Germinal center (tissue), 1 donor: ENCODE results near the gene SLC17A7.
"Not testable (repeated sequence)": the region's sequence is repeated elsewhere in the genome, so short reads cannot be mapped to it uniquely, and the experiment has no call there.

ENCODE experiments used
- DNase-seq: peaks from one replicate; pipeline ENCODE4 v3.0.0; 2012; ENCODE audit warnings: mixed read lengths, low spot score

Gene SLC17A7

GRCh38 chr19:49444100-49444700 lies 2.9 kb upstream of the SLC17A7 start:
- DNase-seq, result not testable (repeated sequence)

- DNase-seq, result peak; percentile 90
Measured at GRCh38 chr19:49443366-49444099, 2.2 kb upstream of the SLC17A7 start.

DNA sequence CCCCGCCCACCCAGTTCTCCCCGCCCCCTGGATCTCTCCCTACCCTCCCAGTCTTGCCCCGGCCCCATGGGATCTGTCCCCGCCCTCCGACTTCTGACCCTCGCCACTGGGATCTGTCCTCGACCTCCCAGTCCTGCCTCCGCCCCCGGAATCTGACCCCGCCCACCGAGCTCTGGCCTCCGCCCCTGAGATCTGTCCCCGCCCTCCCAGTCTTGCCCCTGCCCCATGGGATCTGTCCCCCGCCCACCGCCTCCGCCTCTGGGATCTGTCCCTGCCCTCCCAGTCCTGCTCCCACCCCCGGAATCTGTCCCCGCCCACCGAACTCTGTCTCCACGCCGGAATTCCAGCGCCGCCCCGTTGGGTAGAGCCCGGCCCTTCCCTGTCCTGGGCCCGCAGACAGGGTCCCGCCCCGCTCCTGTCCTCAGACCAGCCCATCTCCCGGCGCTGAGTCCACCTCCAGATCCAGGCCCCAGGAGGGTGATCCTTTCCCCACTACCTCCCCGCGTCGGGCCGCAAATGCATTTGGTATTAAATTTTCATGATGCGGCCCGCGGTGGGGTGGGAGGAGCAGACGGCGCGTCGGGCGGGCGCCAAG lies 1.5 kb upstream of the SLC17A7 start:
- peak; percentile 76 for DNase-seq

- no peak for DNase-seq
Measured at GRCh38 chr19:49442354-49442753, 1.0 kb upstream of the SLC17A7 start.

DNA sequence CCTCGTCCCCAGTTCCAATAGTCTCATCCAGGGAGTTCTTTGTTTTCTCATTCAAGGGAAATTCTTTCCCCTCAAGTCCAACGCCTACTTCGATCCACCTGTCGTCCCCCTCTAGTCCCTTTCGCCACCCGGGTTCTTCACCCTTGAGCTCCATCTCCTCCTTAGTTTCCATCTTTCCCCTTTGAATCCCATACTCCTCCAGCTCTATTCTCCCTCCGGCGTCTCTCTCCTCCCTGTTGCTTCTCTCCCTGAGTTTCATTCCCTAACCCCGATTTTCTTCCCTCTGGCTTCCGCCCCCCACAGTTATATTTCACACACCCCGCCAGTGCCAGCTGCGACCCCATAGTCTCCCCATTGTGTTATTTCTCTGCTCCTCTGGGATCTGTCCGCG lies 628 bp upstream of the SLC17A7 start:
- DNase-seq, result no peak

- no peak for DNase-seq
Measured at GRCh38 chr19:49440439-49441209, 703 bp downstream of the SLC17A7 start.

DNA sequence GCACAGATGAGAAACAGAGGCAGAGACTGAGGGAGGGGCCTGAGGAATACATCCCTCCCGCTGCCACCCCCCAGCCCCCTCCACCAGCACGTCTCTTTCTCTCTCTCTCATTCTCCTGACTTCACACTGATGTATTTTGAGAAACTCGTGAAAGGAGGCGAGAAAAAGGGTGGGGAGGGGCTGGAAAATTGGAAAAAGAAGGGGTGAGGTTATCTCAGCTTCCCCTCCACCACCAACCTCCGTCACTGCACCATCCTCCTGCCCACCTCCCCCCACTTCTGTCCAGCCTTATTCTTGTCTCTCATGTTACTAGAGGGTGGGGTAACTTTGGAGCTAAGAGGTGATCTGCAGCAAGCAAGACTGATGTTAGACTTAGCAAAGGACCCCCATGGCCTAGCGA lies 1.5 kb downstream of the SLC17A7 start:
- no peak for DNase-seq

- DNase-seq, result no peak
Measured at GRCh38 chr19:49438261-49438660, 3.1 kb downstream of the SLC17A7 start.

- DNase-seq, result no peak
Measured at GRCh38 chr19:49437231-49437630, 4.1 kb downstream of the SLC17A7 start.

- peak; percentile 82 for DNase-seq
Measured at GRCh38 chr19:49436381-49437017, 4.8 kb downstream of the SLC17A7 start.

GRCh38 chr19:49435670-49436069 lies 5.7 kb downstream of the SLC17A7 start:
- no peak for DNase-seq

- DNase-seq, result no peak
Measured at GRCh38 chr19:49434907-49435583, 6.3 kb downstream of the SLC17A7 start.

DNA sequence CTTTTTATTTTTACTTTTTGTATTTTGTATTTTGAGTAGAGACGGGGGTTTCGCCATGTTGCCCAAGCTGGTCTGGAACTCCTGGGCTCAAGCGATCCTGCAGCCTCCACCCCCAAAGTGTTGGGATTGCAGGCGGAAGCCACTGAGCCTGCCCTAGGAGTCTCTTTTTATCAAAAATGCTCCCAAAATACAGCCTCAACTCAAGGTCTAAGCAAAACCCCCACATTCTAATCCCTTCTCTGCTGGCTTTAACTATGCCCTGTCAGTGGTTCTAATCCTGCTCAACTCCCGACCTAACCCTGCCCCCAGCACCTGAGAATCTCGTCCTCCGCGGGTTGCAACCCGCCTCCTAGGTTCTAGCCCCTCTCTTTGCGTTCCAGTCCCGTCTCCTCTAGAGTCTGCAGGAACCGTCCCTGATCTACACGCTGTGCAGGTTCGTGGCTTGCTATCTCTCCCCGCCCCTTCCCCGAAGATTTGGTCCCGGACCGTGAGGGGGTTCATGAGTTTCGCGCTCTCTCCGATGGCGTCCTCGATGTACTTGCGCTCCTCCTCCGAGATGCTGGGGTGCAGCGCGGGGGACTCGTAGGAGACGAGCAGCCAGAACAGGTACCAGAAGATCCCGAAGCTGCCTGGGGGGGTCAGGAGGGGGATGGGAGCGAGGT lies 8.0 kb downstream of the SLC17A7 start:
- no peak for DNase-seq

GRCh38 chr19:49432141-49433073 lies 8.9 kb downstream of the SLC17A7 start:
- no peak for DNase-seq

DNA sequence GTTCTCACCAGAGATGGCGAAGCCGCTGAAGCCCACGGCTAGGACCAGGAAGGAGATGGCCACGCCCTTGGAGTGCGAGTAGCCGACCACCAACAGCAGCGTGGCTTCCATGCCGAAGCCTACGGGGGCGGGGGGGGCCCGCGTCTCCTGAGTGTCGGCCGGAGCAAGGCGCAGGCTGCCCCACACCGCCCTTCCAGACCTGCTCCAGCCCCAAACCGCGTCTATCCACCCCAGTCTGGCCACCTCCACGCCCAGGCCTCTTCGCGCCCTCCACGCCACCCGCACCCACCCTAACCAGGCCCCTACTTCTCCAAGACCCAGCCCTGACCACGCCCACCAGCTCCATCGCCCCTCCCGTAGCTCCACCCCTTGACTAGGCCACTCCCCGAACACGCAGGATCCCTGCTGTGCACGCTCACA lies 10.0 kb downstream of the SLC17A7 start:
- DNase-seq, result peak; percentile 69

- DNase-seq, result no peak
Measured at GRCh38 chr19:49430678-49431329, 10.5 kb downstream of the SLC17A7 start.

- DNase-seq, result no peak
Measured at GRCh38 chr19:49430172-49430677, 11.1 kb downstream of the SLC17A7 start.

DNA sequence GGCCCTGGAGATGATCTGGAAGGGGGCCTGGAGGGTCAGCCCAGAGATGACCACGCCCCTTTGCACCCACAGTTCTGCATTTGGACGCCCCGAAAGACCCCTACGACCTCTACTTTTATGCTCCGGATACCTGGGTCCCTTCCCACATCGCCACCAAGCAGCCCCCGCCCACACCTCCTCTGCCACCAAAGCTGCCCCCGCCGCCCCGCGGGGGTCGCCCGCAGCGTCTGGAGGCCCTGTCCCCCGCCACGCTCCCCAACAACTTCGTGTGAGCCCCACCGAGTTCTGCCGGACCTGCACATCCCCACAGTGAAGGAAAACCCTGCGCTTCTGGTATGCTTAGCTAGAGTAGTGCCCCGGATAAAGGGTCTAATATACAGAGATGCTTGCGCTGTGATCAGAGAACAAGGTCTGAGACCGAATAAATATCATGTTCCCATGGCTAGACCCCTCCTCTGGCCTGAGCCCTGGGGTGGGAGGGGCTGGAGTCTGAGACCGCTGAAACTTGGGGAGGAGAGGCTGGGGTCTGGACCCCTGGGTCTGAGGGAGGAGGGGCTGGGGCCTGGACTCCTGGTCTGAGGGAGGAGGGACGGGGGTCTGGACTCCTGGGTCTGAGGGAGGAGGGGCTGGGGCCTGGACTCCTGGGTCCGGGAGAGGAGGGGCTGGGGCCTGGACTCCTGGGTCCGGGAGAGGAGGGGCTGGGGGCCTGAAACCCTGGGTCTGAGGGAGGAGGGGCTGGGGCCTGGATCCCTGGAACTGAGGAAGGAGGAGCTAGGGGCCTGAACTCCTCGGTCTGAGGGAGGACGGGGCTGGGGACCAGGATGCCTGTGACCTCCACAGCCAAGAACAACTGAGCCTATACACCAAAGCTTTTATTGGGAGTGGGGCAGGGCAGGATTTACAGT lies 12.5 kb downstream of the SLC17A7 start:
- no peak for DNase-seq
